ENCODE results near the gene B3GNT3.

Gene B3GNT3, protein sequence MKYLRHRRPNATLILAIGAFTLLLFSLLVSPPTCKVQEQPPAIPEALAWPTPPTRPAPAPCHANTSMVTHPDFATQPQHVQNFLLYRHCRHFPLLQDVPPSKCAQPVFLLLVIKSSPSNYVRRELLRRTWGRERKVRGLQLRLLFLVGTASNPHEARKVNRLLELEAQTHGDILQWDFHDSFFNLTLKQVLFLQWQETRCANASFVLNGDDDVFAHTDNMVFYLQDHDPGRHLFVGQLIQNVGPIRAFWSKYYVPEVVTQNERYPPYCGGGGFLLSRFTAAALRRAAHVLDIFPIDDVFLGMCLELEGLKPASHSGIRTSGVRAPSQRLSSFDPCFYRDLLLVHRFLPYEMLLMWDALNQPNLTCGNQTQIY

DNA sequence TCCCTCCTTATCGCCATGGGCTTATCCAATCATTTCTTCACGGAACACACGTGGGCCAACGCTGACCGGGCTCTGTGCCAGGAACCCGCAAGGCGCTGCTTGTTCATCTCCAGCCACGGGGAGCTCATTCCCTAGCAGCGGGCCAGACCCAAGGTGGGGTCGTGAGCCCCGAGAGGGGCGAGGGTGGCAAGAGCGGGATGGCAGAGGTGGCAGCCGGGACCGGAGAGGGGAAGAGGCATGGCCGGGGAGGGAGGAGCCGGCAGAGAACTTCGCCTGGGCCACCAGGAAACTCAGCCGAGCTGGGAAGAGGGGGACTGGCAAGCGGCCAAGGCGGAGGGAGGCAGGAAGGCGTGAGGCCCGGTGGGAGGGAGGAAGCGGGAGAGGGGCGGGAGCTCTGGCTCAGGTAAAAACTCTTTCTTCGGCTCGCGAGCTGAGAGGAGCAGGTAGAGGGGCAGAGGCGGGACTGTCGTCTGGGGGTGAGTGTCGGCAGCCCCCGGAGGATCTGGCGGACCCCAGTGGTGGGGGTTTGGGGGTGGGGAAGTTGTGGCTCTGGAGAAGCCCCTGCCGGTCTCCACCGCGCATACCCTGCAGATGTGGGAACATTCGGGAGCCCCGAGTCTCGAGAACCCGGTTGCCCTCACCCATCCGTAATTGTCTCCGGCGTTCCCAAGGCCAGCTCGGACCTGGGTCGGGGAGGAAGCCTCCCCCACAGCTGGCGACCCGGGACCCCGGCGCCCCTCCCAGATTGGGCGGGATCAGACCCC is at the start of gene B3GNT3:
B3GNT3 (plus strand) TSS at position 408 of the 764 bp plus-strand sequence. CDS start 12,670 bp downstream, outside the sequence.
- in situ Hi-C loops (cut with MboI; ENCODE audit: low sequenced_read_pairs), result no loop called here

DNA sequence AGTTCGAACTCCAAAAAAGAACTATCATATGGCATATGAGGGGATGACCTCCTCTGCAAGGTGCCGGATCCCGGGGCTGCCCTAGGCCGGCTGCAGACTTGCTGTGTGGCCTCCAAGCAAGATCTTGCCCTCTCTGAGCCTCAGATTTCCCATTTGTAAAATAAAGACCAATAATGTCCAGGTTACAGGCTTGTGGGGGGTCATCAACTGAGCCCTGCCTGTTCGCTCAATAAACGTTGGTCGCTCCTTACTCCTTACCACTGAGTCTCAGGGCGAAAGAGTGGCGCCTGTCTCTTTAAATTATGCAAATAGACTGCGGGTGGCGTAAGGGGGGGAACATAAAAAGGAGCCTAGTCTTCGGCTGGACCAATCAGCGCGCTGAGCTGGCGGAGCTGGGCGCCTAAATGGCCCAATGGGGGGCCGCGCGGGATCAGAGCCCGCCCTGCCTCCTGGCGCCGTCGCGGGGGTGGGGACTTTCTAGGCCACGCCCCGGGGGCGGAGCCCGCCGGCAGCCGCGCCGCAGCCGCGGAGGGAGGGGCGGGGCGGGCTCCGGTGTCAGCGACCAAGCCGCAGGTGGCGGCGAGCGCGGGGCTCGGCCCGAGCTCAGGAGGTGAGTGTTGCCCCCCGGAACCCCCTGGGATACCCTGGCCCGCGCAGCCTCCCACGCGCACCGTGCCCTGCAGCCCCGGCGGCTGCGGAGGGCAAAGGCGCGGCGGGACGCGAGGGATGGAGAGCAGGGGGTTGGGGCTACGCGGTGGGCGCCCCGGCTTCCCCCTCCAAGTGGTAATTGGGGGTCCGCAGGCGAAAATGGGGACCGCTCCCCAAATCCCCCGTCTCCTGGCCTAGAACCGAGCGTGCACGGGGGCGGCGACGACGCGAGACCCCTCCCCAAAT is 47.5 kb upstream of the B3GNT3 start:
- in situ Hi-C loops (cut with MboI; ENCODE audit: low sequenced_read_pairs), result no loop called here

DNA sequence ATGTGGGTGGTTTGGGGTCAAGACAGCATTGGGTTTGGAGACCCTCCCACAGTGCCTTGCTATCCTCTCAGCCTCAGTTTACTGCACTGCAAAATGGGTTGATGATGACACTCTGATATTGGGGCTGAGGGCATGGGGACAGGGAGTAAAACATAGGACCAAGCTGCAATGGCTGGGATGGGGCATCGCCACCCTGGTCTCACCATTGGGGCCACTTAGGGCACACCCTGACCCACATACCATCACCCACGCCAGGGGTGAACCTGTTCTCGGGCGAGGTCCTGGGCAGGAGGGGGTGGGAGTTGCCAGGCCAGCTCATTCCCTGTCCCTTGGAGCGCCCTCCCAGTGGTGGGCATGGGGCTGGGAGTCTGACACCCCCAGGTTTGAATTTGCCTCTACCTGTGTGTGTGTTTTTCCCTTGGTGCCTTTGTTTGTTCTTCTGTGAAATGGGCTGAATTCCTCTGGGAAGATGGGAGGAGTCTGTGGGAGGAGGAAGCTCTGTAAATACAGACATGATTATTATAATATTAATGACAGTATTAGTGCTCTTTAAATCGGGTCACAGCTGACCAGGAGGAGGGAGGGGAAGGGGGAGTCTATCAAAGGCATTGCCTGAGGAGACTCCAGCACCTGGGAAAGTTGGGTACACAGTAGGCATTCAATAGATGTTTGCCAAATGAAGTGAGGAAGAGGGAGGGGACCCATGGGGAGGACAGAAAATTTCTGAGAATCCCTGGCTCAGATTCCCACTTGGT is 45.9 kb upstream of the B3GNT3 start:
- in situ Hi-C loops (cut with MboI; ENCODE audit: low sequenced_read_pairs), result no loop called here

DNA sequence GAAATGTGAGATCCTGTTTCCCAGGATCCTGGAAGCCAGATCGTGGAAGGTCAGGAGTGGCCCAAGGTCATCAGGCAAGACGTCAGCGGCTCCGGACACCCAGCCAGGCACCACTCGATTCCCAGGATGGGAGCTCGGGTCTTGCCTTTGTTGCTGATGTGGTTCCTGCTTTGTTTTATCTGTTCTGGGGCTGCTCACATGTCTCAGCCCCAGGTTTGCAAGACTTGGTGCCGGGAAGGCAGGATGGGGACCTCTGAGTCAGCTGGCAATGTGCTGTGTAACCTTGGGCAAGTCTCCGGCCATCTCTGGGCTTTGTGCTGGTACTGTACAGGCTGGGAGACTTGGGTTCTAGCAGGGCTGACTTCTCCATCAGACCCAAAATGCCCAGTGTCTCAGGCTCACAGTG is 45.0 kb upstream of the B3GNT3 start:
- in situ Hi-C loops (cut with MboI; ENCODE audit: low sequenced_read_pairs), result no loop called here

DNA sequence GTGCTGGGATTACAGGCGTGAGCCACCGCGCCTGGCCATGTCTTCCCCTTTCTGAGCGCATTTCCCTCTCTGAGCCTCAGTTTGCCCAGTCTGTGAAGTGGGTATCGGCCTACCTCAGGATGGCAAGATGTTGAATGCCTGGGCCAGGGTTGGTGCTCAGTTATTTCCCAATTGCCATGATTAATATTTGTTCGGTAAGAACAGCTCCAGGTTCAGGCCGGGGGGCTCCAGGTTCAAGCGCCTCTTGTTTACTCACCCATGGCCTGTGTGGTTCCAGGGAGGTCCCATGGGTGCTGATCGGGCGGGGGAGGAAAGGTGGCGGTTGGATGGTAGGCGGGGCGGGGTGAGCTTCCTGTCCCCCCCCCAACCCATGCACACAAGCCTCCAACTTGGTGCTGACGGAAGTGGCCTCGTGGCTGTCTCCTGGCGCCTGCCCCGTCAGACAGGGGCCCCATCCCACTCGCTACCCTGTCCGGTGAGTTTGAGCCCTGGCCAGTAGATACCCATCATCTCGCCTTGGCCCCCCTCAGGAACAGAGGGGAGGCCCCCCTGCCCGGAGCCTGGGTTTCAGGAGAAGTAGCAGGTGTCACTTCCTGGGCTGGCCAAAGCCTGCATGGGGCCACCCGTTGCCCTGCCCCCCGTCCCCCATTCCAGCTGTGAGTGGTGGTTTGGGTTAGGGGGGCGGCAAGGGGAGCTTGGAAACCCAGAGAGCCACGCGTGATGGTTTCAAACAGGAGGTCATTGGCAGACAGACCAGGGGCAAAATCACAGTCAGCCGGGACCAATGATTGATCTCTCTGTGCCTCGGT is 43.6 kb upstream of the B3GNT3 start, which contains the start of gene FCHO1:
FCHO1 (plus strand) TSS at position 375 of the 809 bp plus-strand sequence. CDS start 3,688 bp downstream, outside the sequence.
- in situ Hi-C loops (cut with MboI; ENCODE audit: low sequenced_read_pairs), result no loop called here

DNA sequence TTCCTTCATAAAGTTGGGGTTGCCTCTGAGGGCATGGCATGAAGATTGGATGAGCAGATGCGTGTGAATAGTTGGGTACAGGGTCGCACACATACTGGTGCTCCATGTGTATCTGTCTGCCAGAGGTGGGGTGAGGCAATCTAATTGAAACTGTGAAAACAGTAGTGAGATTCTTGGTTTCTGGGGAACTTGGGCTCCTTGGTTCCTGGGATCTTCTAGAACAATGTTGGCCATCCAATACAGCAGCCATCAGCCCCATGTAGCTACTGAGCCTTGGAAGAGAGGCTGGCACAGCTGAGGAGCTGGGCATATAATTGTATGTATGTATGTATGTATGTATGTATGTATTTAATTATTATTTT is 43.0 kb upstream of the B3GNT3 start:
- in situ Hi-C loops (cut with MboI; ENCODE audit: low sequenced_read_pairs), result no loop called here

DNA sequence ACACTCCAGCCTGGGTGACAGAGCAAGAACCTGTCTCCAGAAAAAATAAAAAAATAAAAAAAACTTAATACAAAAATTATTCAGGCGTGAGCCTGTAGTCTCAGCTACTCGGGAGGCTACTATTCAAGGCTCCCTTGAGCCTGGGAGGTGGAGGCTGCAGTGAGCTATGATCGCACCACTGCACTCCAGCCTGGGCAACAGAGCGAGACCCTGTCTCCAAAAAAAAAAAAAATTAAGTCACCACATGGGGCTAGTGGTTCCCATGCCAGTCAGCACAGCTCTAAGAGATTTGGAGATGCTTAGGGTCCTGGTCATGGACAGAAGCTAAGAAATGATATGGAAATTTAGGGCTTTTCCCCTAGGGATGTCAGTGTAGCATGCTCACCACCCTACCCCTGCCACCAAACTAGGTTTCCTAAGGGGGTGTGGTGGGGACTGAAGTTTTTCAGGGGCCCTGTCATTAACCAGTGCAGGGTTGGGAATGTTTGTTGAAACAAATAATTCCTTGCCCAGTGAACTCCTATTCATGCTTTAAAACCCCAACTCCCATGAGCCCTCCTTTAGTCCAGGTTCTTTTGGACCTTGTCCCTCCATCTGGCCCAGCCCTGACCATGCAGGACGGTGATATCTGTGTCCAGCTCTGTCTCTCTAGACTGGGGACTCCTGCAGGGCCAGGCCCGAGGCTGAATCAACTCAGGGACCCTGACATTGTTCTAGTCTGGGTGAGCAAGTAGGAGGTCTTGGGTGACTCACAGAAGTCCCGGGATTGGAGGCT is 41.9 kb upstream of the B3GNT3 start:
- in situ Hi-C loops (cut with MboI; ENCODE audit: low sequenced_read_pairs), result no loop called here

DNA sequence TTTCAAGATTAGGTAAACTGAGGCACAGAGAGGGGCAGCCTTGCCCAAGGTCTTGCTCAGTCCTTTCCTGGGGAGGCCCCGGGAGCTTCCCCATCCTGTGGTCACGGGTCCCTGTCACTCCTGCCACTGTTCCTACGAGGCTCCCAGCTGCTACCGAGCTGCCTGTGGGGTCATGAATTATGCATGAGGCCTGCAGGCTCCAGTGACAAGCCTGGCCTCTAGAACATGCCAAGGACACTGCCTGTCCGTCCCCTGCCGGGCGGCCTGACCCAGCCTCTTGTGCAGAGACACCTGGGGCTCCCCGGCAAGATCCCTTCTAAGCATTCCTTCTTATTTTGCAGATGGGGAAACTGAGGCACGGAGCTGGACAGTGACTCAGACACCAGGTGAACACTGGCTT is 41.0 kb upstream of the B3GNT3 start:
- in situ Hi-C loops (cut with MboI; ENCODE audit: low sequenced_read_pairs), result no loop called here

DNA sequence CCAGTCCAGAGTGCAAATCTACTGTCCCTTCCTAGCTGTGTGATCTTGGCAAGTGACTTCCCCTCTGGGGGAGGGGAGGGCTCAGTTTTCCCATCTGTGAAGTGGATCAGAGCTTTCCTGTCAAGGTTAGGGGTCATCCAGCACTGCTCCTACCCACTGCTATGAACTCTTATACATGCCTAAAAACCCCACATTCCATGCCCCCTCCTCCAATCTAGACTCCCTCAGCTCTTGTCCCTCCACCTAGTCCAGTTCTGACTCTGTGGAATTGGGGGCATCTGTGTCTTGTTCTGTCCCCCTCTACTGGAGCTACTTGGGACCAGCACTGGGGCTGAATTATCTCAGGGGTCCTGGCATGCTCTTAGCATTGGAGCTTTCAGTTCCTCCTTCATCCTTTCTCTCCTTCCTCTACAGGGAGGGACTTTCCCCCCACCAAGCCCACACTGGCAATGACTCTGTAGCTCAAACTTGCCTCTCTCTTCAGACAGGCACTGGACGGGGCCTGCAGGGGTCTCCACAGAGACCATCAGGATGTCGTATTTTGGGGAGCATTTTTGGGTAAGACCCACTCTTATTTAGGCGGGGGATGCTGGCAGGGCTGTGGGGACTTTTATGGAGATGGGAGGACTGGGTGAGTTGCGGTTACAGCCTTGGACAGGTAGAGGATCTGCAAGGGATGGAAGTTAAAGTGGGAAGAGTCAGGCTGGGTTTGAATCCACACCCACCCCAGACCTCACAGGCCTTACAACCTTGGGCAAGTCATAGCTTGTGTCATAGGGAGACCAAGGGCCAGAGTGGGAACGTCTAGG is 40.1 kb upstream of the B3GNT3 start:
- in situ Hi-C loops (cut with MboI; ENCODE audit: low sequenced_read_pairs), result loop anchor here (5.0 kb wide), 1 partner anchor 33 kb away; no protein-coding TSS in a partner anchor

DNA sequence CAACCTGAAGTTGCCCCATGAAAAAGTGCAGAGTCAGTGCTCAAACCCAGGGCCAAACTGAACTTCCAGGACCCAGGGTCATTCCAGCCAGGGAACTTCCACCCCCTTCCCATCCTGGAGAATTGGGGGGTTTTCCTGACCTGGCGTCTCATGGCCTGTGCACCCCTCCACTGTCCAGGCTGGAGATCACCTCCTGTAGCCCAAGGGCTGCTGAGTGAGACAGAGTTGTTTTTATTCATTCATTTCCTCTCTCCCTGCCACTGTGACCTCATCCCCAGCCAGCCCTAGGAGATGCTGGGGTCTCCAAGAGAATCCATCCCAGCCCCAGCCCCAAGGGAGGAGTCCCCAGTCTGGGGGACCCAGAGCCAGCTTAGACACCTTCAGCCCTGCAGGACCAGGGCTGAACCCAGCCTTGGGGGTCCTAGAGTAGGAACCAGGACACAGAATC is 39.5 kb upstream of the B3GNT3 start:
- in situ Hi-C loops (cut with MboI; ENCODE audit: low sequenced_read_pairs), result loop anchor here (5.0 kb wide), 1 partner anchor 33 kb away; no protein-coding TSS in a partner anchor

DNA sequence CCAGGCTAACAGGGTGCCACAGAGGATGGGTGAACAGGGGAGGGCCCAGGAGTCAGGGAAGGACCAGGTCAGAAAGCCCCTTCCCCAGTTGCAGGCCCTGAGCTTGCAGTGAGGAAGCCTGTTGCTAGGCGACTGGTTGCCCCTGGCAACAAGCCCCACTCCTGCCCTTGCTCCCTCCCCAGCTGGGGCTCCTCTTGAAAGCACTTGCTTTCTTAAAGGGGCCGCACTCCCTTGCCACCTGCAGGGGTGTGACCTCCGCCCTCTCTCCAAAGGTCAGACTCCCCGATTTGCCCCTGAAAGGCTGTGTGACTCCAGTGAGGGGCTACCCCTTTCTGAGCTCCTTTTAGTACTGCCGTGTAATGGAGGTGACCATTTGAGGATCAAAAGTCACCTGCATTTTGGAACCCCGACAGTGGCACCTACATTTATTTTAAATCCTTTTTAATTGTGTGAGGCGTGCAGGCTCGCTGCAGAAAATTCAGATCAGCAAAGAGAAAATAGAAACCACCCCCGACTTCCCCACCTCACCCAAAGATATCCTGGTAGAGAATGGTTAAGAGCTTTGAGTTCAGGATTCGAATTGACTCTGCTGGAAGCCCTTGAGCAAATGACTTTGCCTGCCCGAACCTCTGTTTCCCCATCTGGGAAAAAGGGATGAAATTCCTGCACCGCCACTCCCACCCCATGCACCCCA is 38.8 kb upstream of the B3GNT3 start:
- in situ Hi-C loops (cut with MboI; ENCODE audit: low sequenced_read_pairs), result loop anchor here (5.0 kb wide), 1 partner anchor 34 kb away; no protein-coding TSS in a partner anchor

DNA sequence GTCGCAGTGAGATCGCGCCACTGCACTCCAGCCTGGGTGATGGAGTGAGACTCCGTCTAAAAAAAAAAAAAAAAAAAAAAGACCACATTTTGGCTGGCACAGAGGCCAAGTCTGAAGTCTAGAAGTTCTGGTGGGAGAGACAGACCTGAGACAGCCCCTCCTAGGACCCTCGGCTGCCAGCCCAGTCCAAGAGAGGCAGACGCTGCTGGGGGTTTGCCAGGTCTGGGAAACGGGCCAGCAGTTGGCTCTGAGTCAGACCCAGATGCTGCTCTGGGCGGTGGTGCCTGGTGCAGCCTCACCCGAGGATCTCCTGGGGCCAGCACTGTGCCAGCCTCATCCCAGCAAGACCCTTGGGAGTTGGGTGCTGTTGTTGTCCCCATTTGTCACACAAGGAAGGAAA is 37.8 kb upstream of the B3GNT3 start:
- in situ Hi-C loops (cut with MboI; ENCODE audit: low sequenced_read_pairs), result loop anchor here (5.0 kb wide), 1 partner anchor 35 kb away; no protein-coding TSS in a partner anchor

DNA sequence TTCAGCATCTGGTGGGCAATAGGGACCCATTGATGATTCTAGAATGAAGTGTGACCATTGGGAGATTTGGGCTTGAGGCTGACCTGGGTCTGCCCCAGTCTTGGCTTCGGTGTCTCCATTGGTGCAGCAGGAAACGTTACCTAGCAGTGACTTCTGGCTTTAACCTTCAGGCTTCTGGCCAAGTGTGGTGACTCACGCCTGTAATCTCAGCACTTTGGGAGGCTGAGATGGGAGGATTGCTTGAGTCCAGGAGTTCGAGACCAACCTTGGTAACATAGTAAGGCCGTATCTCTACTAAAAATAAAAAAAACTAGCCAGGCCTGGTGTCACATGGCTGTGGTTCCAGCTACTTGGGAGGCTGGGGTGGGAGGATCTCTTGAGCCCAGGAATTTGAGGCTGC is 36.4 kb upstream of the B3GNT3 start:
- in situ Hi-C loops (cut with MboI; ENCODE audit: low sequenced_read_pairs), result loop anchor here (5.0 kb wide), 1 partner anchor 36 kb away; no protein-coding TSS in a partner anchor

DNA sequence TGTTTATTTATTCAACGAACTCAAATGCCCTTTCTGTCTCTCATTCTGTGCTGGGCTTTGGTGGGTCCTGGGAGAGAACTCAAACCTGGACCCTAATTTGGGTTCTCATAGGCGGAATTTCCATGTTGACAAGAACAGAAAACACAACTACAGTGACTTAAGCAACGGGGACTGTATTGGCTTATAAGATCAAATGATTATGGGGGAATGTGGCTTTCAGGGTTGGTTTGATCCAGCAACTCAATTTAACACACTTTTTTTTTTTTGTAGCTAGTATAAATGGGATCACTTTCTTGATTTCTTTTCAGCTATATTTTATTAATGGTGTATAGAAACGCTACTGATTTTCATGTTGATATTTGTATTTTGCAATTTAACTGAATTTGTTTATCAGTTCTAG is 33.8 kb upstream of the B3GNT3 start:
- in situ Hi-C loops (cut with MboI; ENCODE audit: low sequenced_read_pairs), result no loop called here

DNA sequence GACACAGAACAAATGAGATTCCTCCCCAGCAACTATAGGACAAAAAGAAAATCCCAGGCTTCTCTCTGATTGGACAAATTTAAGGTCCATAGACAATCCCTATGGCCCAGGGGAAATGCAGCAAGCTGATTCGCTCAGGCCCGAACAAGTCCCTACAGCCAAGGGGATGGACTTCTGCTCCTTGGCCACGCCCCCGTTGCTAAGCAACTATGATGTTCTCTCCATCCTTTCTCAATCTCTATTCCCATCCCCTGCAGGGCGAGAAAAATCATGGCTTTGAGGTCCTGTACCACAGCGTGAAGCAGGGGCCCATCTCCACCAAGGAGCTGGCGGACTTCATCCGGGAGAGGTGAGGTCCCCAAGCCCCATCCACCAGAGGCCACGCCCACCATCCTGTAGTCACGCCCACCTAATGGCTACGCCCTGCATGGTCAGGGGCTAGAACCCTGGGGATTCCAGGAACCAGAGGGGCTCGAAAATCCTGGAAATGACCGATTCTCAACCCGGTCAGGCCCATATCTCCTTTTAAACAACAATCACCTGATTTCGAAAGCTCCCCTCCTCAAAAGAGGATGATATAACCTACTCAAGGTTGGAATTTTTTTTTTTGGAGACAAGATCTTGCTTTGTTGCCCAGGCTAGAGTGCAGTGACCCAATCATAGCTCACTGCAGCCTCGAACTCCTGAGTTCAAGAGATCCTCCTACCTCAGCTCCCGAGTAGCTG is 32.3 kb upstream of the B3GNT3 start:
- in situ Hi-C loops (cut with MboI; ENCODE audit: low sequenced_read_pairs), result no loop called here

DNA sequence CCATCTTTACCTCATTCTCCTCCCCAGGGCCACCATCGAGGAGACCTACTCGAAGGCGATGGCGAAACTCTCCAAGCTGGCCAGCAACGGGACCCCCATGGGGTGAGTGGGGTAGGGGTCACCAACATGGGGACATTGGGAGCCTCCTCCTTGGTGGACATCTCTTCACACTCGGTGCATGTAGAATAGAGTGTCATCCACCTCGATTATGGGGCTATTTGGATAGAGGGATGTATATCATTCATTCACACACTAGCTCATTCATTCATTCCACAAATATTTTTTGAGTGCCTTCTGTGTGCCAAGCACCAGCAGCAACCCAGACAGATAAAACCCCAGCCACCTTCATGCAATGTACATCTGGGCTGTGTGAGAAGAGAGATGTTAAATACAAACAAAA is 30.6 kb upstream of the B3GNT3 start:
- in situ Hi-C loops (cut with MboI; ENCODE audit: low sequenced_read_pairs), result no loop called here
